Activated CD8-positive, alpha-beta memory T cell treated with anti-CD3 and anti-CD28 coated beads for 1 hour (primary cell): Measurements from ENCODE around the gene ZNF584.
A peak's percentile ranks its signal among the peaks of the same experiment; 100 is the strongest.

Experiments used
- DNase-seq, 2 donors: peaks; one replicate each; pipeline ENCODE4 v3.0.0-alpha.2; 2020; ENCODE audit warnings: low read depth in 1 of 2; ENCODE audit errors: extremely low read depth in 1 of 2

Gene ZNF584

DNA sequence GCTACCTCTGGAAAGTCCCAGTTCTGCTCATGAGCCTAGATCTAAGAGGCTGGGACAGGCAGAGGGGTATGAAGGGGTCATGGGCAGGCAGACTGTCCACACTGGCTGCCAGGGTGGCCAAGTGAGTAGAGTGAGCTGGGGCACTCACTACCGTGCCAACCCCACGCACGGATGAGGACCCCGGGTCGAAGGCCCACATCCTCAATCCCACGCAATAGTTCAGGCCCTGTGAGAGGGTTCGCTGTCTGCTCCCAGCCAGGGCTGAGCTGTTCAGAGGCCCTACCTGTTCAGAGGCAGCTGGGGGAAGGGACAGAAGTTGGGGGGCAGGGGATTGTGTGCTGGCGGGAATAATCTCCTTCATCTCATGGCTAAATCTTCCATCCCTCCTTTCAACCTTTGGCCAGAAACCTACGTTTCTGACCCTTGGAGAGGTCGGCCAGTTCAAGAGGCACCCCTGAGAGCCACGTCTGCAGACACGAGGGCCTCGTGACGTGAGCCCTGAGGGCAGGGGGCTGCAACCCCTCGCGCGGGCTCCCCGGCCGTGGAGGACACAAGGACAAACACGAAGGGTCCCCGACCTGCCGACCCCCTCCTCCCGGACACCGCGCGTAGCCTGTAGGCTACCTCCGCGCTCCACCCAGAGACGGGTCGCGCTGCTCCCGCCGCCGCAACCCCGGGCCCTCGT lies 22.4 kb upstream of the ZNF584 start:
- DNase-seq, result no peak

DNA sequence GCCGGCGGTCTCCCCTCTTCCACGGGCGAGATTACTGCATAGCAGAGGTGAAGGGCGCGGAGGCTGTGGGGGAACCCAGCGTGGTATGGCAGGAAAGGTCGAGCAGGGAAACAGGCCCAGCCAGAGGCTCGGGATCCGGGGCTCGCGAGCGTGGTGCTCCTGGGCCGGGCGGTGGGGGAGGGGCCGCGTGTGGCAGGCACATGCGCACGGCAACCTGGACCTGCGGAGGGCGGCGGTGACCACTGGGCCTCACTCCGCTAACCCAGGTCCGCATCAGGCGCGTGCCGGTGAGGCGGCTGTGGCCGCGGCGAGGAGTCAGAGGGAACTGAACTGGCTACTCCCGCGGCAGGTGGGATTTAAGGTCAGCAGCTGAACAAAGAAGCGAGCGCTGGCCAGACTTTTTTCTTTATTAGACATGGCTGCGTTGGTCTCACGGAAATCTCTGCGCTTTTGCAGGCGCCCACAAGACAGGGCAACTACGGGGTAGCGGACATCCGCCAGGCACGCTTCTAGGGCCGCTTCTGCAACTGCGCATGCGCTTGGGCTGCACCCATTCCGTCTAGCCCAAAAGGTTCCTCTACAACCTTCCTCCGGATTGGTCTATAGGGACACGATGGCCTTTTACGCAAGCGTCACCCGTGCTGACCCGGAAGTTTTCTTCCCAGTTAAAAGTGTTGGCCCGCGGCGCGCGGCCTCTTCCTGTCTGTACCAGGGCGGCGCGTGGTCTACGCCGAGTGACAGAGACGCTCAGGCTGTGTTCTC lies 21.7 kb upstream of the ZNF584 start, which contains the start of gene RPS5:
Gene RPS5 (plus strand): TSS at position 694 of the 762 bp plus-strand sequence. CDS start 869 bp downstream, outside the sequence.
- peak; percentile 89 to 92 for DNase-seq

DNA sequence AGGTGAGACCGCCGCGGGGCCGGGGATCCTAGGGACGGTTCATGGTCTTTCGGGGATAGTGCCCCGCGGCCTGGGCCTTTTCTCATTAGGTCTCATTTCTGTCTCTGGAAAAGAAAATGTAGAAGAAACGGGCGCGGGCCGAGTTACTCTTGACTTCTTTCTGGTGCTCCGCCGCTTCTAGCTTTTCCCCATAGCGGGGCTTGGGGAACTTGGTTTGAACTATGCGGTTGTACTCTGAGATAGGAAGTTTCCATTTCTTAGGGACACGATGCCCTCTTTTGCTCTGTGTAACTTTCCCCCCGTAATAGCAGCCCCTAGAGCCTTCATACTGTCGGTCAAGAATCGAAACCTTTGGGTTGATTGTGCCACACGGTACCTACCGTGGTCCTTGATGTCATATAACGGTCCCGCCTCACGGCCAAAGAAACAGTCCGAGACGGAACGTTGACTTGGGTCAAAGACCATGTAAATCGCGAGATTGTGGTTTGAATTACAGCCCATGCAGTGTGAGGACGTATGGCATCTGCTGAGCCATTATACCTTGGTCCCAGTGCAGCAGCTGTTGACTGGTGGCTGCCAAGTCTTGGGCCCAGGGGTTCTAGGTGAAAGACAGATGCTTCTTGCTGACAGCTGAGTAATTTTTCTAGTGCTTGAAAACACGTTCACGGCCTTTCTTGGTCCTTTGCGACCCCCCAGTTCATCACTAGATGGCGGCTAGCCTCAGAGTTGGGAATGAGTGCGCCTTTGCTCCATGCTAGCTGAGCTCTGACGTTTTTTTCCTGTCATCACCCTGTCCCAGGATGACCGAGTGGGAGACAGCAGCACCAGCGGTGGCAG lies 20.9 kb upstream of the ZNF584 start:
- no peak for DNase-seq

DNA sequence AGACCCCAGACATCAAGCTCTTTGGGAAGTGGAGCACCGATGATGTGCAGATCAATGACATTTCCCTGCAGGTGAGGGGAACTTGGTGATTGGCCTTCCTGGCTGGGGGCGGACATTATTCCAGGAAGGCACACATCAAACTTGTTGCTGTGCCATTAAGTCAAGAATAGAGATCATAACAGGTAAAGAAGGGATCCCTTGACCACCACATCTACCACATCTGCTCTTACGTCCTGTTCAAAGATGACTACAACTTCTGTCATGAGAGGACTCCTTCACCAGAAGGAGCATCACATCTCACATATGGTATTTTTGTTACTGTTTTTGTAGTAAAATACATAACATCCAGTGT lies 20.3 kb upstream of the ZNF584 start:
- no peak for DNase-seq

DNA sequence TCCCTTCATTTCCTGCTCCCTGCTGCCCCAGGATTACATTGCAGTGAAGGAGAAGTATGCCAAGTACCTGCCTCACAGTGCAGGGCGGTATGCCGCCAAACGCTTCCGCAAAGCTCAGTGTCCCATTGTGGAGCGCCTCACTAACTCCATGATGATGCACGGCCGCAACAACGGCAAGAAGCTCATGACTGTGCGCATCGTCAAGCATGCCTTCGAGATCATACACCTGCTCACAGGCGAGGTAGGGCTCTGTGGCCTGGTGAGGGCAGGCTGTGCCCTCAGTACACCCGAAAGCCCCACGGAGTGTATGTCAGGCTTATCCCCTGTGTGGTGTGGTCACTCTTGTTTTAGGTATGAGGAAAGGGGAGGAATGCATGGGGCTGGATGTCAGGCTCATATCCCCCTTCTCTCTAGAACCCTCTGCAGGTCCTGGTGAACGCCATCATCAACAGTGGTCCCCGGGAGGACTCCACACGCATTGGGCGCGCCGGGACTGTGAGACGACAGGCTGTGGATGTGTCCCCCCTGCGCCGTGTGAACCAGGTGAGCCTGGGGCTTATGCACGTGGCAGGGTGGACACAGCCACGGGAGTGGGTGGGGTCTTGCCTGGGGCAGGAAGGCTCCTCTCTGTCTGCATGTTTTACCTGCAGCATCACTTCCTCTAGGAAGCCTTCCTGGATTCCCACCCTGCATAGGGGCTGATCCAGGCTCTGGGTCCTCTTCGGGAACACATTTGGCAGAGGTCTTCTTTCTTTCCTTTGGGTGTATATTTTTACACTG lies 15.3 kb upstream of the ZNF584 start:
- no peak for DNase-seq

DNA sequence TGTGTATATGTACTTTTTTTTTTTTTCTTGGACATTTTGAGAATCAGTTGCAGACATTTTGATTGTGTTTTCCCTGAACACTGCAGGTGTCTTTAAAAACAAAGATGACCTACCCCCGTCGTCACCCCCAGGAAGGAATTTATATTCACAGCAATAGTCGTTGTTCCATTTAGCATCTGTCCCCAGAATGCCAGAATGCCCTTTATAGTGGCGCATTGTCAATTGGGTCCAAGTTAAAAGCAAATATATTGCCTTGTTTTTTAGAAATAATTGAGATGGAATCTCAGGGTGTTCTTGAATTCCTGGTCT lies 14.8 kb upstream of the ZNF584 start:
- no peak for DNase-seq

DNA sequence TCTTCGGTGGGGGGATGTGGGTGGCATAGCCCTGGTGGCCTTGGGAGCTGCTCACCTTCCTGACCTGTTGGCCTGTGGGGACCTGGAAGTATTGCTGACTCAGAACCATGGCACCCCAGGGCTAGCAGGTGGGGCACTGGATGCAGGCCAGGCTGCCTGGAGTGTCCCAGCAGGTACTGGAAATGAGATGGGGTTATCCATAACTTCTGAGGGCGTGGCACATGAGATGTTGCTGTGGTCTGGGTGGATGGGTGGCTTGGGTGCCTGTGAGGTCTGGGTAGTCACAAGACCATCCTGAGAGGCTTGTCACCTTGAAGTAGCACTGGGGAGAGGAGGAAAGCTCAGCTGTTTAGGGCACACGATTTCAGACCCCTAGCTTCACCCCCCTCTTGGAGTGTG lies 13.6 kb upstream of the ZNF584 start:
- no peak for DNase-seq

DNA sequence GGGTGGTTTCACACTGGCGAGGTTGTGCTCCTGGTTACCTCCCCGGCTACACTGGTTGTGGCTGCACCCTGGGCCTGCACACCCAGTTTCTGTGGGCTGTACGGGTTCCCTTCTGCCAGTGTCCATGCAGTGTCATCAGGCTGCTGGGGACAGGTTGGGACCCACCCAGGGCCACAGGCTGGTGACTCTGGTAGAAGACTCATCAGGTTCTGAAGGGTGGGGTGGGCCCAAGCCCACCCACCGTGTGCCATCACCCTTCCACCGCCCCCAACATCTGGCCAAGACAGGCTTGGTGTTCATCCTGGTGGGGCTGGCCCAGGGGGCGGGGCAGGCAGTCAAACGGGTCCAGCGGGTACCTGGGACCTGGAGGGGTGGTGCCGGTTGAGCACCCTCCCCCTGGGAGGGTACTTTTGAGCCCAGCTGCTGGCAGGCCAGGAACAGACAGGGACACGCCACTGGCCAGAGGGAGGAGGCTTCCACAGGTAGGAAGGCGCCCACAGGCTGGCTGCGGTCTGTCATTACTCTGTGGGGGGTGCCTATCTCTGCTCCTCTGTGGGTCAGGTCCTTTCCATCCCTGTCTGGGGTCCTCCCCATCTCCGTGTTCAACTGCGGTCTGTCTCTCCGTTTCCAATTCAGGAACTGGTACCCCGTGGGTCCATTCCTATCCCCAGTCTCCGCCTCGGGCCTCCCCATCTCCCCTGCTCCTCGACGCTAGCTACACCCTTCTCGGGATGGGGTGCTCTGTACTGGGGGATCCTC lies 13.1 kb upstream of the ZNF584 start, which contains the start of gene RNF225:
Gene RNF225 (plus strand): TSS at position 437 of the 759 bp plus-strand sequence. CDS start 434 bp downstream, outside the sequence.
- DNase-seq, result no peak

DNA sequence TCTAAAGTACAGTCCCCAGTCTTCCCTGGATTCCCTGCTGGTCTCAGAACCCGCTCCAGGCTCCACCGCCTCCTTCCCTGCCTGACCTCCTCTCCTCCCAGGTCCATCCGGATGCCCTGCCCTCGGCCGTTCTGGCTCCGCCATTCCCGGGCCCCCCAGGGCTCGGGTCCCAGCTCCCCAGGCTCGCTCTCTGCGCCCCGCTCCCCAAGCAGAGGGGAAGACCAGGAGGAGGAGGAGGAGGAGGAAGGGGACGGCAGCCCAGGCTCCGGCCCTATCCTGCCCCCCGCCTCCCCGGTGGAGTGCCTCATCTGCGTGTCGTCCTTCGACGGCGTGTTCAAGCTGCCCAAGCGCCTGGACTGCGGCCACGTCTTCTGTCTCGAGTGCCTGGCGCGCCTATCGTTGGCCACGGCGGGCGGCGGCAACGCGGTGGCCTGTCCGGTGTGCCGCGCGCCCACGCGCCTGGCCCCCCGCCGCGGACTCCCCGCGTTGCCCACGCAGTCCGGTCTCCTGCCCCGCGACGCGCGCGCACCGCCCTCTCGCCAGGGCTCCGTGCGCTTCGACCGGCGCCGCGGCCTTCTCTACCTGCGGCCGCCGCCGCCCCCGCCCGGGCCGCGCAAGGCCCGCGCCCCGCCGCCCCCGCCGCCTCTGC lies 12.3 kb upstream of the ZNF584 start:
- DNase-seq, result no peak

DNA sequence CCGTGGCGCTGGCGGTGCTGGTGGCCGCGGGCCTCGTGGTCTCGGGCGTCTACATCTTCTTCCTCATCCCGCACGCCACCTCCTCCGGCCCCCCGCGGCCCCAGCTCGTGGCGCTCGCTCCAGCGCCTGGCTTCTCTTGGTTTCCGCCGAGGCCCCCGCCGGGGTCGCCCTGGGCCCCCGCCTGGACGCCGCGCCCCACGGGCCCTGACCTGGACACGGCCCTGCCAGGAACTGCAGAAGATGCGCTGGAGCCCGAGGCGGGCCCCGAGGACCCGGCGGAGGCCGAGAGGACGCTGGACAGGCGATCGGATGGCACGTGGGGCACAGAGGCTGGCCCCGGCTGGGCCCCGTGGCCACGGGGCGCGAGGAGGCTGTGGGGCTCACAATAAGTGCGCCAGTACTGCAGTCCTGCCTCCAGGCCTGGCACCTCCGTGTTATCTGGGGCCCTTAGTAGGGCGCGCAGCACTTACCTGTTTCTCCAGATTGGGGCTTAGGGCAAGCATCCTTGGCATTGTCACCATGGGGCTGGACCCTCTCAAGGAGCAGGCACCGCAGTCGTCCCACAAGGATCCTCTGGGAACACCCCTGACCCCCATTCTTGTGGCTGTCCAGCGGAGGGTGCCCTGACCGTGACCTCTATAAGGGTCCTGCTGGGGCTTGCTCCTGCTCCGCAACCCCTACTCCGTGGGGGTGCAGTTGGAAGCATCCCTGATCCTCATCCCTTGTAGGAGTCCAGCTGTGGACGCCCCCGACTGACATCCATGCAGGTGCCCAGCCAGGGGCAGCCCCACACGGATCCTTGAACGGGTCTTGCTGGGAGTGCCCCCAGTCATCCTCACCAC lies 11.5 kb upstream of the ZNF584 start:
- no peak for DNase-seq

DNA sequence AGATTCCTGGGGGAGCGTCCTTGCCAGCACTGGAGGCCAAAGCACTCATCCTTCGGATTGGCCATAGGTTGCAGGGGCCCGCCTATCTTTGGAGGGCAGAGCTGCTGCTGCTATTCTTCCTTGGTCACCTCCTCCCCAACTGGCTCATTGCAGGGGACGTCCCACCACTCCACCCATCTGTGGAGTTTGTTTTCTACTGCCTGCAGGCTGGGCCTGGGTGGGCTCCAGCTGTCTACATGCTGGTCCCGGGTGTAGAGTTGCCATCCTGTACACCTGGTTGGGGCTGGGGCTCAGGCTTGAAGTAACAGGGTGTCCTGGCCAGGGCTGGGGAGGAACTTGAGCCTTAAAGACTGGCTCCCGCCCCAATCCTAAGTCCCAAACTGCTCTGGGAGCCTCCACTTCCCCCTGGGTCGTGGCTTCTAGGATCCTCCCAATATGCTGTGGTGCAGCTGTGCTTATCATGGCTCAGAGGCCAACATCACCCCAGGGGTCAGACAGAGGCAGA lies 10.9 kb upstream of the ZNF584 start:
- no peak for DNase-seq

DNA sequence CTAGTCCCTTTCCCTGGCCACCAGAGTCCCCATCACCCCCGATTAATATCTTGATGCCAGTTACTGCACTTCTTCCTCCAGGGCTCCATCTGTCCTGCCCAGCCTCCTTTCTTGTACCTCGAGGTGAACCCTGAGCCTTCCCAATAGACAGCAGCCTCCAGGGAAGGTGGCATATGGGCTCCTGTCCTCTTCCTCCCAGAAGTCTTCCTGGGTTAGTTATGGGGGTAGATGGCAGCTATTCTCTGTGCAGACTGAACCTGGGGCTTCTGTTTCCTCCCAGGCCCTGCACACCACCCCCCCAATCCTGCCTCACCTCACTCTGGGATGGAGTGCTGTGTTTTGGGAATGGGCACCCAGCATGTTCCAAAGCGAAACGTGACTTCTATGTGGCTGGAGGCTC lies 10.4 kb upstream of the ZNF584 start:
- no peak for DNase-seq

DNA sequence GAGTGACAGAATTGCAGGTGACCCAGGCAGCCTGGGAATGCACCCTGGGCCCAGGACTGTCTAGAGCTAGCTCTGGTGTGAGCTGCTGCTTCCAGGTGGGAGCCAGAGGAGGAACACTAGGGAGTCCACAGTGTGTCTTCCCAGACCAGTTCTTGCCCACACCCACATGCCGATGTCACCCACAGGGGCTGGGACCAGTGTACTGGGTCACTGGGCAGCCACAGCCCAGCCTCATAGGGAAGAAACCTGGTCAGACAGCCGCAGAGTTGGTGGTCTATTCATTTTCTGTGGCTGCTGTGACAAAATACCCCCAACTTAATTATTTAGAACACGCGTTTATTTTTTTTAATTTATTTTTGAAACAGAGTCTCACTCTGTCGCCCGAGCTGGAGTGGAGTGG lies 9.9 kb upstream of the ZNF584 start:
- no peak for DNase-seq

DNA sequence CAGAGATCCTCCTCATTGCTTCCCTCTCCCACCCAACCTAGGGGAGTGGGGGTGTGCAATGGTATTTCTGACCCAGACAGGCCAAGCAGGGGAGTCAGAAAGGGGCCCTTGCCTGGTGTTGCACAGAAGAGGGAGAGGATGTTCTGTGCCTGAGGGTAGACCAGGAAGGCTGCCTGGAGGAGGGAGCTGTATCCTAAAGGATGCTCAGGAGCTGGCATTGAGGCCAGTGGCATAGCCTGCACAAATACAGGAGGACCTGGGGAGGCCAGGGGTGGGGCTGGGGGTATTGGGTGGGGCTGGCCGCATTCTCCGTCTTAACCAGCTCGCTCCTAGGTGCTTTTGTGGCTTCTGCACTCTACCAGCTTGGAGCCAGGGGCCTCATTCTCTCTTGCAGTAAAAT lies 8.5 kb upstream of the ZNF584 start:
- DNase-seq, result no peak

DNA sequence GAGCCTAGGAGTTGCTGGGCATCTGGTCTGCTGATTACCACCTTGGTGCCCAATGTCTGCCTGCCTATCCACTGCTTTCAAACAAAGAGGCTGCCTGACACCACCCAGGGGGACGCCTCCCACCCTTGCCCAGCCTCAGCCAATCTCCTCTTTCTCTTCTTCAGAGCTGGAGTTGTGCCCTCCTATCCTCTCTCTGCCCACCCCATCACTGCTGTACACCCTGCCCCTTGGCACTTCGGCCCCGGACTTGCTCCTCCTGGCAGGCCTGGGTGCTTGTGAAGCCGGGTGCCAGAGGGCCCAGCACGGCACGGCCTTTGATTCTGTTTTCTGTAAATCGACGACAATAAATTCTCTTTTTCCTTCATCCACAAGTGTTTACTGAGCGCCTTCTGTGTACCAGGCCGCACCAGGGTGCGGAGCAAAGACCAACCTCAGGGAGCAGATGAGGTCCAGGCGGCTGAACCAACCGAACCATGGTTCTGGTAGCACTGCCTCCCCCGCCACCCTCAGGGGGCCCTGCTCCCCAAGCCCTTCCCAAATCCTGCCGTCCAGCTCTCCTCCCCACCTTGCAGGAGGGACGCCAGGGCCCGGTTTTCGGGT lies 8.0 kb upstream of the ZNF584 start:
- DNase-seq, result no peak

DNA sequence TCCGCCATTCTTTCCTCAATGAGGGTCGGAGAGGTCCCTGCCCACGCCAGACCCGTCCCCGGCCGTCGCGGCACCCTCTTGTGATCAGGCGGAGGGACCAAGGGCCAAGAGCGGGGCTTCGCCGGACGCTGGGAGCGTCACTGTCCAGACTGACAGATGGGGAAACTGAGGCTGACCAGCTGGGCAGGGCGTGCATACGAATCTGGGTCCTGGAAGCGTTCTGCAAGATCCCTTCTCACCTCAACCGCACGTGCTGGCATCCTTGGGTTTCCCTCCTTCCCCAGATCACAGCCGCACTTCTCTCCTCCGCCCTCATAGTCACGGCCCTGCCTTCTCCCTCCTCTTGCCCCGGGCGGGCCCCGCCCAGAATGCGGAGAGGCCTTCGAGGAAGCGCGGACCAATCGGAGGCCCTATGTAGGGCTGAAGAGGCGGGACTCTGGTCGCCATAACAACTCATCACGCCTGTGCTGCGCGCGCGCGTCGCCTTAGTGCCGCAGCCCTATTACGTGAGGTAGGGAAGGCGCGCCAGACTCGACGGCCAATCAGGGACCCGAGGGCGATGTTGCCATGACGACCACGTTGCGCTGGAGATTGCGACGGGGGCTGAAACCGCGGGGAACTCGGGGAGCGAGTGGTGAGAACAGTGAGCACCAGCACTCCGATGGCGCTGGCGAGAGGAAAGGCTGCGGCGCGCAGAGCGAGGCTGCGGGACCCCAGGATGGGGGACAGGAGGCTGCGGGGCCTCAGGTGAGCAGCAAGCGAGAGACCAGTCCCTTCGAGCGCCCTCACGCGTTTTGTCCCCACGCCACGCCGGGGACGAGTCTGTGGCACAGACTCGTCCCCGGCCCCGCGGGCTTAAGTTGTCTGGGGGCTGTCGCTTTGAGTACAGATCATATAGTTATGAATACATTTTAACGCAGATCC lies 7.3 kb upstream of the ZNF584 start:
- peak; percentile 96 to 99 for DNase-seq

DNA sequence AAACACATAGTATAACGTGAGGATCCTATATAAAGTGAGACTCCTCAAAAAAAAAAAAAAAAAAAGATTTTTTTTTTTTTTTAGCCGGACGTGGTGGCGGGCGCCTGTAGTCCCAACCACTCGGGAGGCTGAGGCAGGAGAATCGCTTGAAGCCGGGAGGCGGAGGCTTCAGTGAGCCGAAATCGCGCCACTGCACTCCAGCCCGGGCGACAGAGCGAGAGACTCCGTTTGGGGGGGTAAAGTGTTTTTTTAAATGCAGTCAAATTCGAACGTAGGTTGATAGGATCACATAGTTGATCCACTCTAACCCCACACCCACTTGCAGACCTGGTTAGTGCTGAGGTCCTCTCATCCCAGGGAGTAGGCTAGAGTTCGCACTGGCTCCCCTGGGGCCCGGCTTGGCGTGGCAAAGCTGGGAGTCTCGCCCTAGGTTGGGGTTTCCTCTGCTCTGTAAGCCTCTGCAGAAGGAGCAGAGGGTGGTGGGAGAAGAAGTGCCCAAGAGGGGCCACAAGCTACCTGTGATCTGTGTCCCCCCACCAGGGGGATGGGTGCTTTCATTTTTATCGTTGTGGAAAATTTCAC lies 6.5 kb upstream of the ZNF584 start:
- DNase-seq, result no peak
